ENCODE results near the gene ARHGAP24.
A peak's percentile ranks its signal among the peaks of the same experiment; 100 is the strongest.

Gene ARHGAP24

DNA sequence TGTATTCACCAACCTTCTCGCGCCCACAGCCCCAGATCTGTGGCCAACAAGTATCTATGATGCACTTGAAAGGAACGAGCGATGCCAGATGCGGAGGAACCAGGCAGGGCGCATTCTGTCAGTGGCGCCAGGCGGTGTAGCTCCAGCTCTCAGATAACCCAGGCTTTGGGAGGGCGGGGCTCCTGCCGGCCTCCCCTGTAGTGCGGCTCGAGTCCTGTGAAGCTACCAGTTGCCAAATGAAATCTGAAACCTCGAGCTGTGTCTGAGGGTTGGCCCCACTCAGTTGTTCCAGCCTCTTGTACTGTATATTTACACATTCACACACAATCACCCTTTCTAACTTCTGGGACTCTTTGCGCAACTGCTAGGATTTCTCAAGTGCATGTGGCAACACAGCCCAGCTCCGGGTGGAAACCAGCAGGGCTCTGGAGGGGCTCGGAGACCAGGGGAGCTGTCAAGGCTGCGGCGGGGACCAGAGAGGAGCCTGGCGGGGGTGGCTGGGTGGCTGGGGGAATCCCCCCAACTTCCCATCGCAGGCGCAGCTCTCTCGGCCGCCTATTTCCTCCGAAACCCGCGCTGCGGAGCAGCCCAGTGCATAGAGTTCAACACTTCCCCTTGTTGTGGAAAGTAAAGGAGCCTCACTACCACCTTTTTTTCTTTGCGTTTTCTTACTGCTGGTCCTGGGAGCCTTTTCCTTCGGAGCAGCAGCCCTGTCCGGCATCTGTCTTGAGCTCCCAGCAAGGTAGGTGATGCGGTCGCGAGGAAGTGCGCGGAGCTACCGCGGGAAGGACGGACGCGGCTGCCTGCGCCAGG lies at the start of gene ARHGAP24:
Gene ARHGAP24, plus strand, starts transcription at position 333 of the 813 bp plus-strand sequence.
- peak; percentile 99 for DNase-seq

DNA sequence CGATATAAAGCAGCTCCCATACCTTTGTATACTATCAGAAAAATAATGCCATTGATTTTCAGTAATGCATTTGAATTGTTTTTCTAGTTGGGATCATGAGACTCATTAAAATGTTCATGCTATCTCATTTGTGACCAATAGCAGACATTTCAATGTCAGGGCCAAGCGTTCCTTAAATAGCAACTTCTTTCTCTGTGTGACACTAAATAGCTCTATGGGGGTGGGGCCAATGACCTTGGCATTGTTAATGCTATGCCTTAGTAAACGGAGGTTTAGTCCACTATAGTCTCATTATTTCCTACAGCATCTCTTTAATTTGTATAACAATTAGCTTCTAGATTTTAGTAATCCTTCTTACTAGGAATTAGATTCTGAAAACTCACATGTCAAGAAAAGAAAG lies 48.6 kb upstream of the ARHGAP24 start:
- DNase-seq = no peak

- no peak for DNase-seq
Observed at GRCh38 chr4:85427123-85427522, 47.8 kb upstream of the ARHGAP24 start.

DNA sequence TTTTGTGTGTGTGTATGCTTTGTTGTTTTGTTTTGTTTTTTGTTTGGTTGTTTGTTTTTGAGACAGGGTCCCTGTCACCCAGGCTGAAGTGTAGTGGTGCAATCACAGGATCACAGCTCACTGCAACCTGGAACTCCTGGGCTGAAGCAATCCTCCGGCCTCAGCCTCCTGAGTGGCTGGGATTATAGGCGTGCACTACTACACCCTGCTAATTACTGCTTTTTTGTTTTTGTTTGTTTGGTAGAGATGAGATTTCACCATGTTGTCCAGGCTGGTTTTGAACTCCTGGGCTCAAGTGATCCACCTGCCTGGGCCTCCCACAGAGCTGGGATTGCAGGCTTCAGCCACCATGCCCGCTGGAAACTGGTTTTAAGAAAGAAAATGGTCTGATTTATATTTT lies 44.7 kb upstream of the ARHGAP24 start:
- no peak for DNase-seq

- peak; percentile 94 for DNase-seq
Observed at GRCh38 chr4:85430697-85431096, 44.3 kb upstream of the ARHGAP24 start.

DNA sequence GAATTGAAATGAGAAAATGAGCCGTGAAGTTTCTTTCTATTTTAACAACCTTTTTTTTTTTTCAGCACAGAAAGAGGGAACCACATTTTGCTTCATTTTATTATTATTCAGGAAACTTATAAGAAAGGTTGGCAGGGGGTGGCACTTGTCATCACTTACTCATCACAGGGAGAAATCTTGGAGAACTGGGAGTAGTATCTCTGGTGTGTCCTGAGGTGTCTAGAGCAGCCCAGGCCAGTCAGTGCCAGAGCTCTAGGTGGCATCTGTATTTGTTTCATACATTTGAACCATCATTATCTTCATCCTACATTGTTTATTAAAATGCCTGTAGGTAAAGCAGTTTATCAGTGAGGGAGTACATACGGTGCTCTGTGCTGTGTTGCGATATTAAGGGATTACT lies 43.8 kb upstream of the ARHGAP24 start:
- DNase-seq = no peak

GRCh38 chr4:85431881-85432485 lies 43.0 kb upstream of the ARHGAP24 start:
- DNase-seq = no peak

DNA sequence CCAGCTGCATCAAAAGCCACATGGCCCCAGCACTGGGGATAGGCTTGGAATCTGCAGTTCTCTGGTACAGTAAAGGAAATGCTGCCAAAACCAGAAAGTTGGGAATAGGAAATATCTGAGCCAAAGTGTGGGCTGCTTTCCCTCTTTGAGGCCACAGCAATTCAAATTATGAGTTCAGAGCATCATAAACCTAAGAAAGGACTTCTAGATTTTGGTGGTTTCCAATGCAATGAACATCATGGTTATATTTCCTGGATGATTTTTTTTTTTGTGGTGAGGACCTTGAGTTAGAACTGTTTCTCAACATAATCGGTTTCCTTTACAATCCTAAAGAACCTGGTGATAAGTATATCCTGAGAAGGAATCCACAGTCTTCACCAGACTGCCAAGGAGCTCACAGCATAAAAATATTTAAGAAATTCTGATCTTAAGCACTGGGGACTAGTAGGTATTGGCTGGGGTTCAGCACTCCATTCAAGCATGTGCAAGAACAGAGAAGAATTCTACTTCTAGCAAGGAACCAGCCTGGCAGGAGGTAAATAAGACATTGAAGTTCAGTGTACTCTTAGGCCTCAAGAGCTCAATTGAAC lies 29.8 kb upstream of the ARHGAP24 start:
- DNase-seq = no peak

GRCh38 chr4:85446141-85446861 lies 28.6 kb upstream of the ARHGAP24 start:
- DNase-seq = no peak

GRCh38 chr4:85448906-85449890 lies 25.8 kb upstream of the ARHGAP24 start:
- DNase-seq = no peak

- no peak for DNase-seq
Observed at GRCh38 chr4:85452058-85452731, 22.8 kb upstream of the ARHGAP24 start.

DNA sequence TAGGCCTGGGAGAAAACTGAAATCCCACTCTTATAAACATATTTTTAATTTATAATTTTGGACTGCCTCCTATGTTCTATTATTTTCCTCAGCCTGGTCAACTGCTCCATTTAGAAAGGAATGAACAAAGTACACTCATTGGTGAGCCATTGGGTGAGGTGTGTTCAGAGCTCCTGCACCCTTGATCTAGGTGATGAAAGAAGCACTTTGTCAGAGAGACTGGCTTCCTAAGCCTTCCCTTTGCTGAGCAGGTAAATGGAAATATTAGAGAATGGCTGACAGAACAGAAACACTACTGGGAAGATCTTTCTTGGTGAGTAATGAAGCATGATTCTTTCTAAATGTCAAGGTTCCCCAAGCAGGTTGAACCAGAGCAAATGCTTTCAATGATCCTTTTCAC lies 19.0 kb upstream of the ARHGAP24 start:
- no peak for DNase-seq

DNA sequence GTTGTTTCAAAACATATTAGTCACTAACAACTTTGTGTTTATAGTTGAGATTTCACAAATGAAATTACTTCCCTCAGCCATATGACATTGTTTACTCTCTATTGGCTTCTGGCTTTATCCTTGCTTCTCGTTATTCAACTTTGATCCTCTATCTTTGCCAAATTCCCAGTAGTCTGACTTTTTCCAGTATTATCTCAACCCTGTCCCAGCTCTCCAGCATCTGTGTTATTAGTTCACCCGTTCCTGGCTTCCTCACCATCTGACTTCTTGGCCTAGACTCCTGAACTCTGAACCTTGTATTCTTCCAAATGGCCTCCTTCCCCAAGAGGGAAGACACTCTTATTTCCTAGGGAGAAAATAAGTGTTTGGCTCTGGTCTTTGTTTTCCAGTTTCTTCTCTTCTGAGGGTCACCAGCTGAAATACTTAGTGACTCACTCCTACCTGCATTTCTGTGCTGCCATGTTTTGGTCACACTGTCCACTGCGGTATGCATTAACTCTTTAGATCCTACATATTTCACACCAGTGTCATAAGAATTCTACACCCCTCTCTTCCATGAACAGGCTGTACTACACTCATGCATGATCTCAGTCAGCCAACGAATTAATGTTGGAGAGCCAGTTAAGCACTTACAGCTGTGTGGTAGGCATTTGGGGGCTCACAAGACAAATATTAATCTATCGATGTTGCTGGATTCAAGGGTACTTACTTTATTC lies 17.0 kb upstream of the ARHGAP24 start:
- peak; percentile 56 for DNase-seq

GRCh38 chr4:85459736-85460135 lies 15.2 kb upstream of the ARHGAP24 start:
- no peak for DNase-seq

DNA sequence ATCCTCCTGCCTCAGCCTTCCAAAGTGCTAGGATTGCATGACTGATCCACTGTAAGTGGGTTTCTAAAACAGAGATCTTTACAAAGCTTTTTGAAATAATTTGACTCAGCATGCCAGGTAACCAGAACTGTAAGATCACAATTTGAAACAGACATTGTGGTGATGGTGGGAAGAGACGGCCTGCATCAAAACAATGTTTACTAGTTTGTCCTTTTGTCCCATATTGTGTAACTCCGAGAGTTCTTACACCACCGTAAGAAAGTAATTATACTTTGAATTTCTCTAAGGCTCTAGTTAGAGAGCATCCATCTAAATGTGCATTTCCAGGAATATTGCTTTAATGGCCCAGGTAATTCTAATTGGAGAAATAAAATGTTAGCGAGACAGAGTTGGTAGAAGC lies 594 bp upstream of the ARHGAP24 start:
- DNase-seq = no peak

- peak; percentile 87 for DNase-seq
Observed at GRCh38 chr4:85475631-85476233, 782 bp downstream of the ARHGAP24 start.

GRCh38 chr4:85476381-85476780 lies 1.4 kb downstream of the ARHGAP24 start:
- no peak for DNase-seq

- no peak for DNase-seq
Observed at GRCh38 chr4:85477534-85477933, 2.6 kb downstream of the ARHGAP24 start.

- DNase-seq = no peak
Observed at GRCh38 chr4:85478576-85478975, 3.6 kb downstream of the ARHGAP24 start.

DNA sequence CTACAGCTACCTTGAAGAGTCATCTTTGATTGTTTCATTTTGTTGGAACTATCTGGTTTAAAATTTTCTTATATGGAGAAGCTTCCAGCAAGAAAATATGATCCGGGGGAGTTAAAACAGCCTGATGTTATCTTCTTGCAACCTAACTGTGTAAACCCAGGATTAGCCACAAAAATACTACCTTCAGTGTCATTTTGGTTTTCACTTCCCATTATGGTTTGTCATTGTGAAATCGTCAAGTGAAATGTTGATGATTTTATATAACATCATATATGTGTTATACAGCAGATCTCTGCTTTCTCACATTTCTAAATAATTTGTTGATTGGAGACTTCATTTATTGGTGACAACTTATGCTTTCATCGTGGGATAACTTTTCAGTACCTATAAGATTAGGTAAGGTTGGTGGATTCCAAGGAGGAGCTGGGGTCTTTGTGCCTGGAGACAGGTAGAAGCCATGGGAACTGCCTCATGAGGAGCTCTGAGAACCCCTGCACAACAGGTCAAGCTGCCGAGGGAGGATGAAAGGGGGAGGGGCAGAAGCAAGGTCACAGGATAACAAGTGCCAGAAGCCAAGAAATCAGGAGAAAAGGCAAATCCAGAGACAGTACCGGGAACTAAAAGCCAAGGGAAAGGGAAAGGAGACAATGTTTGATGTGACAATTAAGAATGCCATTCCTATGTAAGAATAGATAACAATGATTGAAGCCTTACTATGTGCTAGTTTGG lies 7.2 kb downstream of the ARHGAP24 start:
- no peak for DNase-seq

Data from islet precursor cell (in vitro differentiated cells).